Activated CD8-positive, alpha-beta T cell treated with anti-CD3 and anti-CD28 coated beads for 36 hours (primary cell): Measurements from ENCODE around the gene CENATAC. TPM values are rescaled to one million over a fixed set of nuclear protein-coding genes. Genes with fewer than 3 reads are reported as not detected.
"Not testable (repeated sequence)": the region's sequence is repeated elsewhere in the genome, so short reads cannot be mapped to it uniquely, and the experiment has no call there.

ENCODE experiments used
- ATAC-seq: fragments of 200-7000 bp; cut with Tn5 transposase; one replicate; pipeline ENCODE4 v1.10.0; 2021; ENCODE audit warnings: mild to moderate bottlenecking, moderate library complexity
- CTCF ChIA-PET: fragments of 350-600 bp; sonication (Branson Sonifier 250); formaldehyde crosslinking; loops from one replicate; lab custom pipeline; 2021; ENCODE audit warnings: antibody characterized with exemption; lab: Charles Lee
- POLR2A ChIA-PET: fragments of 350-600 bp; sonication (Branson Sonifier 250); formaldehyde crosslinking; loops from one replicate; lab custom pipeline; 2021; ENCODE audit warnings: antibody characterized with exemption; lab: Charles Lee
- DNase-seq: peaks from one replicate; pipeline ENCODE4 v3.0.0-alpha.2; 2020
- H3K27ac Mint-ChIP-seq: one replicate; pipeline ENCODE4 v1.8.0; 2021; ENCODE audit warnings: mild to moderate bottlenecking, mixed read lengths
- H3K27me3 Mint-ChIP-seq: one replicate; pipeline ENCODE4 v1.8.0; 2021; ENCODE audit warnings: mixed read lengths
- H3K36me3 Mint-ChIP-seq: one replicate; pipeline ENCODE4 v1.8.0; 2021; ENCODE audit warnings: low read depth, mixed read lengths
- H3K4me1 Mint-ChIP-seq: one replicate; pipeline ENCODE4 v1.8.0; 2021; ENCODE audit warnings: low read depth, mixed read lengths
- H3K4me3 Mint-ChIP-seq: one replicate; pipeline ENCODE4 v1.8.0; 2021; ENCODE audit warnings: mild to moderate bottlenecking, moderate library complexity, mixed read lengths
- H3K9me3 Mint-ChIP-seq: one replicate; pipeline ENCODE4 v1.8.0; 2021; ENCODE audit warnings: mixed read lengths
- CTCF ChIP-seq: fragments of 200-600 bp; IDR thresholded peaks from one replicate; pipeline ENCODE4 v1.8.0; 2022; ENCODE audit warnings: antibody characterized with exemption, mild to moderate bottlenecking
- intact Hi-C: fragments of 100-400 bp; cut with micrococcal nuclease; formaldehyde crosslinking; loops from one replicate; pipeline ENCODE4 v1.10.0; 2022
- total RNA-seq, 2 experiments: library from RNA; stranded (reverse); gene quantifications; one replicate each; pipeline ENCODE4 v1.2.3, GENCODE V29; 2021

Gene CENATAC
- total RNA-seq, result 10 to 100 TPM; 22.0 to 24.1 TPM

- Mint-ChIP-seq H3K36me3 (peaks cover 47% of the 10 kb centered on the region), H3K4me3 (peak within 1 kb of the TSS; percentile 97), H3K4me1 (peaks cover 31% of the 10 kb centered on the region), H3K27ac (peak within 1 kb of the TSS; percentile 99), H3K27me3 (no peaks in the 10 kb centered on the region), H3K9me3 (no peaks in the 10 kb centered on the region)
- ATAC-seq, result peak; percentile 97
- intact Hi-C loops, result no loop called here
- POLR2A ChIA-PET, result interaction anchor here (0.7 to 5.1 kb wide), 23 partner anchors 13 to 306 kb away, joined by 3 to 106 read pairs (median 4); partner anchors contain the start of genes DDX6, HMBS, RPS25 and SLC37A4
- CTCF ChIA-PET, result interaction anchor here (1.0 to 1.3 kb wide), 5 partner anchors 38 to 308 kb away, joined by 3 to 4 read pairs (median 3); partner anchors contain the start of gene VPS11
- TF ChIP-seq CTCF, result no peak
- DNase-seq, result peak; percentile 97
Observed at GRCh38 chr11:118997627-118998387, at the start of gene CENATAC. TSS of gene CENATAC (plus strand) at chr11:118998138. CDS start at chr11:118998198, 60 bp downstream.

- POLR2A ChIA-PET, result no interaction called here
- Mint-ChIP-seq H3K4me3 (no peak overlapping the region), H3K27me3 (no peaks in the 10 kb centered on the region), H3K9me3 (no peaks in the 10 kb centered on the region), H3K27ac (no peak overlapping the region), H3K36me3 (no peaks in the 10 kb centered on the region), H3K4me1 (peaks cover 3% of the 10 kb centered on the region)
- no peak for TF ChIP-seq CTCF
- intact Hi-C loops, result no loop called here
- ATAC-seq, result no peak
- DNase-seq, result no peak
- CTCF ChIA-PET, result interaction anchor here (1.0 to 2.3 kb wide), 4 partner anchors 23 to 47 kb away, joined by 3 to 7 read pairs (median 4); partner anchors contain the start of gene BCL9L
Observed at GRCh38 chr11:118953265-118953664, 44.7 kb upstream of the CENATAC start.

GRCh38 chr11:118953976-118954375 is 44.0 kb upstream of the CENATAC start:
- H3K9me3 Mint-ChIP-seq, result not testable (repeated sequence)

GRCh38 chr11:118956094-118956846 is 41.7 kb upstream of the CENATAC start, which contains the start of gene UPK2:
TSS of gene UPK2 (plus strand) at chr11:118956298. CDS start at chr11:118956351, 53 bp downstream.
- H3K27me3 Mint-ChIP-seq, result no peaks in the 10 kb centered on the region
- H3K4me1 Mint-ChIP-seq, result peaks cover 3% of the 10 kb centered on the region
- CTCF ChIA-PET, result interaction anchor here (0.6 to 3.5 kb wide), 21 partner anchors 8 to 361 kb away, joined by 3 to 23 read pairs (median 5); partner anchors contain the start of genes BCL9L, CXCR5 and DDX6
- peak; percentile 99 for ATAC-seq
- TF ChIP-seq CTCF, result peak; percentile 80
- no peaks in the 10 kb centered on the region for H3K9me3 Mint-ChIP-seq
- no peaks in the 10 kb centered on the region for H3K36me3 Mint-ChIP-seq
- intact Hi-C loops, result loop anchor here (2.0 kb wide), 1 partner anchor 49 kb away; no protein-coding TSS in a partner anchor
- DNase-seq, result peak; percentile 93
- POLR2A ChIA-PET, result interaction anchor here (1.1 to 1.2 kb wide), 3 partner anchors 45 to 320 kb away, joined by 3 to 4 read pairs (median 3); no protein-coding TSS in a partner anchor
- no peak within 1 kb of the TSS for H3K4me3 Mint-ChIP-seq
- no peak within 1 kb of the TSS for H3K27ac Mint-ChIP-seq

More at GRCh38 chr11:118953976-118954375, 44.0 kb upstream of the CENATAC start:
- ChIA-PET CTCF (interaction anchor here (1.1 to 1.2 kb wide), 4 partner anchors 24 to 264 kb away, joined by 3 to 5 read pairs (median 4); partner anchors contain the start of gene BCL9L), POLR2A (interaction anchor here (0.9 kb wide), 1 partner anchor 257 kb away, joined by 3 read pairs; no protein-coding TSS in a partner anchor)
- H3K27ac Mint-ChIP-seq, H3K27me3 Mint-ChIP-seq, H3K4me3 Mint-ChIP-seq, DNase-seq, ATAC-seq, H3K36me3 Mint-ChIP-seq, H3K4me1 Mint-ChIP-seq, intact Hi-C loops: not testable (repeated sequence)
